Endometrial microvascular endothelial cells (primary cell): Measurements from ENCODE around the gene SLC2A9. TPM values are rescaled to one million over a fixed set of nuclear protein-coding genes. Genes with fewer than 3 reads are reported as not detected.

Experiments
- in situ Hi-C: cut with HindIII; loops from 2 replicates; pipeline ENCODE4 v1.10.0; 2017; ENCODE audit warnings: low sequenced_read_pairs, low pct_unique_long_range_greater_than_20kb; ENCODE audit errors: inconsistent ontology term
- total RNA-seq: library from RNA; depleted of rRNA; stranded (reverse); fragments of >200 nt; gene quantifications from one replicate; pipeline ENCODE4 v1.2.3, GENCODE V29; 2015; ENCODE audit errors: inconsistent ontology term

SLC2A9 gene
- total RNA-seq, 1 donor from 2014 or later: 0.65 TPM

DNA sequence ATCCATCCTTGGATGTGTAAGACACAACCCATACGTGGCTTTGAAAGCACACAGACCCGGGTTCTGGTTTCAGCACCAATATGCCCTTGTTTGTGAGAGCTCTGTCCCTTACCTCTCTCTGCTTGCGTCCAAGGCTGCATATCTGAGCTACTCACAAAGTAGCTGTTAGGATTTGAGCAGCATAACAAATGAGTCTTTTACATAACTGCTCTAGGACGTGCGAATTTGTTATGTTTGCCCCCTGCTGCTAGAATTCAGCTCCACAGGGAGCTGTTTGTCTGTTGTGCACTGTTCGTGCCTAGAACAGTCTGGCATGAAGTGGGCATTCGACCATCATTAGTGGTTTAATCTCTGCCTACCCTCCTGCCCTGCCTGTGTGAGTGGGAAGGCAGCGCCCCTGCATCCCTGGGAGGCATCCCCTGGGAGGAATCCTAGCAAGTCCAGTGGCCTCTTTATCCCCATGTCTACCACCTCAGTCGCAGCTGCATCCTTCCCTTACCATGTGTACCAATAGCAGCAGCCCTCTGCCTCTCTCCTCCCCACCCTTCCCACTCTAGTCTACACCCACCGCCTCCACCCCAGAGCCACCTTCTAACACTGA lies 42.1 kb downstream of the SLC2A9 start:
- in situ Hi-C loops: no loop called here

DNA sequence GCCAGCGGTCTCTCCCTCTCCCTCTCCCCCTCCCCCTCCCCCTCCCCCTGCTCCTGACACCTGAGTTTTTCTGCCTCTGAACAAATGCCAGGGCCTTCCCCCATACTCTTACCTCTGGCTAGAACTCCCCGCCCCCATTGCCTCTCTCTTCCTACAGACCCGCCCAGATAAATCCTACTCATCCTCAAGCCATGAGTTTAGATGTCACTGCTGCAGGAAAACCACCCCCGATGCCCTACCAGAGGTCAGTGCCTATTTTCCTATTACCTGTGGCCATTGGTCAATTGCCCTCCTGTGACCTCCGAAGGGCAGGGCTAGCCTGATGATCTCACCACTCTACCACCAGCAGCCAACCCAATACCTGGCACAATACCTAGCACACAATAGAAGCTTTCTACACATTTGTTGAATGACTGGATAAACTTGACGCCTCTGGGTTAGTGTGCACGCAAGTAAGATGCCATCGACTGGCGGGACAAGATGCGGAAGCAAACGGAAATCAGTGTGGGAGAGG lies 43.7 kb downstream of the SLC2A9 start:
- in situ Hi-C loops: no loop called here

DNA sequence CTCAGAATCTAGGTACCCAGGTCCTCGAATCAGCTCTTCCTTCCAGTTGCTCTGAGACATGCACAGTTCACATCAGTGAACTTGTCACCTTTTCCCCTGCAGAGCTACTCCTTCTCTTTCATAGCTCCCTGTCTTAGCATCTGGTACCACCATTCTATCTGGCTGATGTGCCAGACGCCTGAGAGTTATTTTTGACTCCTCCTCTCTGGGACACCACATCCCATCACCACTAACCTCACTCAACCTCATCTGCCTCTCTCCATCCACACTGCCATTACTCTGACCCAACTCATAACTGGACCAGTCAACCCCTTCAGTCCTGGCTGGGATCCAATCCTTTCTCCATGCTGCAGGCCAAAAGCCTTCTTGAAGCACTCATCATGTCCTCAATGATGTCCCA lies 44.5 kb downstream of the SLC2A9 start:
- in situ Hi-C loops: no loop called here

DNA sequence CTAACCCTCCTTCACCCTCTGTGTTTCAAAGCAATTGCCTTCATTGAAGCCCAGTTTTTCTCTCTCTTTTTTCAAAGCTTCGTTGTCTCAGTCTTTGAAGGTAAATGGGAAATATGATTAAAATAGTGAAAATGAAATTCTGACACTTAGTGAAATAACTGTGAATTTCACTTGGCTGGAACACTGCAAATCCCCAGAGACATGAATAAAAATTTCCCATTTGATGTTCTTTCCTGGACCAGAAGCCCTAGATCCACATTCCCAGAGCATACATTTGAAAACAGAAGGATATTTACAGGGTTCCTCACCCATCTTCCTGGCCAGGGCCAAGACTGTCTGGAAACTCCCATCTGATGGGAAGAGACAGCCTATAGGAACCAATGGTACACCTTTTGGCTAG lies 45.0 kb downstream of the SLC2A9 start:
- in situ Hi-C loops: no loop called here

DNA sequence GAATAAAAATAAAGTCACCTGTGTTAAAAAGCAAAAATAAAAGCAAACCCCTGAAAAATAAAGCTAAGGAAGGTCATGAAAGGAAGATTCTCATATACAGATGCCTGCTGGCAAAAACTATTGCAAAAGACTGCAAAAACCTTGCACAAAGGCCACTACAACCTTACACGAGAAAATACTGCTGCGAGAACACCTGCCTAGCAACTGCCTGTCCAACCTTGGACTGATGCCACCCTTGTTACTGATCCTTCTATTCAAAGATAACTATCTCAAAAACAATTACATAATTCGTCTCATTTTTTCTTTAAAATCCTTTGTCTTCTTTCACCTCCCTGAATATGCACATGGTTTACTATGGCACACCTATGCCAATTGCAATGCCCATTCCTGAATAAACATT lies 49.6 kb downstream of the SLC2A9 start:
- in situ Hi-C loops: no loop called here

DNA sequence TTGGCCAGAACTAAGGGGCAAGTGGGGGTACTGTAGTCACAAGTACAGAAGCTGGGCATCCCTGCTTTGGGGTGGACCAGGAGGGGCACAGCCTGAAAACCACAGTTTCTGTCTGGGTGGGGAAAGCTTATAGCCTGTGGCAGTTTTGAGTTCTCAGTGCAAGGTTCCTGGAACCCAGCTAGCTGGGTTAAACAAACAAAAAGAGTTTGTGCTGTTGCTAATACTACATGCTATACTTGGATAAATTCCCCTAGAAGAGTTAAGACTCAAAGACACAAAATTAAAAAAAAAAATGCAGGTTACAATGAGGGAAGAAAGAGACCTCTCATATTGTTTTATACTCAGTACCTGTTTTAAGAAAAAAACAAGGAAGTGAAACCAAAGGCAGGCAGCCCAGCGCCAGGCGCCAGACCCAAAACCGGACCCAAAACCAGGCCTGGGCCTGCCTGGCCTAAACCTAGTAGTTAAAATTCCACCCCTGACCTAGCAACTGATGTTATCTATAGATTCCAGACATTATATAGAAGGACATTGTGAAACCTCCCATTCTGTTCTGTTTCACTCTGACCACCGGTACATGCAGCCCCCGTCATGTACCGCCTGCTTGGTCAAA lies 50.8 kb downstream of the SLC2A9 start:
- in situ Hi-C loops: no loop called here

DNA sequence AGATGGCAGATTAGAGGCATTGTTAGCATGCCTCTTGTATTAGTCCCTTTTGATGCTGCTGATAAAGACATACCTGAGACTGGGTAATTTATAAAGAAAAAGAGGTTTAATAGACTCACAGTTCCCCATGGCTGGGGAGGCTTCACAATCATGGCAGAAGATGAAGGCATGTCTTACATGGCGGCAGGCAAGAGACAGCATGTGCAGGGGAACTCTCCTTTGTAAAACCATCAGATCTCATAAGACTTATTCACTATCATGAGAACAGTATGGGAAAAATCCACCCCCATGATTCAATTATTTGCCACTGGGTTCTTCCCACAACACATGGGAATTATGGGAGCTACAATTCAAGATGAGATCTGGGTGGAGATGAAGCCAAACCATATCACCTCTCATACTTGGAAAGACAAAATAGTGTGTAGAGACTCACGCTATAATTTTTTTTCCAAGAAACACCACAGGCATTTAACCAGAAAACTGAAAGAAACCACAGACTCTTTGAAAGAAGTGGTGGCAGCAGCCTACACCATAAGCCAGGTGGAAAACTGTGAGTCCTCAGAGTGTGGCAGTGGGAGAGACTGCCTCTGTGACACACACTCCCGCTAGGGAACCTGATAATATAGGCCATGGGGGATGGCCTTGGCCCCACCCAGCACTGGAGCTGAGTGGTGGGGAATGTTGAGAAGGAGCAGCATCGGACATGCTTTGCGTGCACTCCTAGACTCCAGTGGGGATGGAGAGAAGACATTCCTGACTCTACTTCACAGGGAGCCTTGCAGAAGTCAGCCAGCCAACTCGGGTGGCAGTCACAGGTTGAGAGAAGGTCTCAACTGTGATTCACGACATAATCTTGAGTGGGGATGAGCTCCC lies 51.5 kb downstream of the SLC2A9 start:
- in situ Hi-C loops: no loop called here

DNA sequence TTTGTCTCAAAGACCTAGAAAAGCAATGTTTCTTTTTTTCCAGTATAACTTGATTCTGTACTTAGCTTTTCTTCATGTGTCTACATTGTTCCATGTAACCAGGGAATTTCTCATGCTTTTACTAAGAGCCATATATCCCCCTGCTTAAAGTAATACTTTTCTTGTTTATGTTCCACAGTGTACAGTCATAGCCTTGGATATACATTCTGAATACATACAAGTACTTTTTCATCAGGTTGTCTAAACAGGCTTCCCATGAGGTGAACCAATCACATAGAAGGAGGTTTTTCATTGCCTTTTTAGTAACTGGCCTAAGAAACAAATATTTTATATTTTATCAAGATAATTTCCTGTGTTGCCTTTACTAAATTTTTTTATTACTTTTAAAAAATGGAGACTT lies 52.8 kb downstream of the SLC2A9 start:
- in situ Hi-C loops: no loop called here

DNA sequence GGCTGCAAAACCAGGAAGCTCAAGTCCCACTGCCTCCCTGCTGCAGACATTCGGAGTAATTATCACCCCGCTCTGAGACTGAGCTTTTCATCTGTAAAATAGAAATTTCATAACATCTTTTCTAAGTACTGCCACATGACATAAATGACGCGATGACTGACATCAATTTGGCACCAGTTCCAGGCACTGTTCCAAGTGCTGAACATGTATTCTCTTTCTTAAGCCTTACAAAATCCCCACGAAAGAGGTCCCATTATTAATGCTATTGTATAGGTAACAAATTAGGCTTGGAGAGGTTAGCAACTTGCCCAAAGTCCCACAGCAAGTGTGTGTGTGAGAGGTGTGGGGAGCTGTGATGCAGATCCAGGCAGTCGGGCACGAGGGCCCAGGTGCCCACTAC lies 56.4 kb downstream of the SLC2A9 start:
- in situ Hi-C loops: no loop called here

DNA sequence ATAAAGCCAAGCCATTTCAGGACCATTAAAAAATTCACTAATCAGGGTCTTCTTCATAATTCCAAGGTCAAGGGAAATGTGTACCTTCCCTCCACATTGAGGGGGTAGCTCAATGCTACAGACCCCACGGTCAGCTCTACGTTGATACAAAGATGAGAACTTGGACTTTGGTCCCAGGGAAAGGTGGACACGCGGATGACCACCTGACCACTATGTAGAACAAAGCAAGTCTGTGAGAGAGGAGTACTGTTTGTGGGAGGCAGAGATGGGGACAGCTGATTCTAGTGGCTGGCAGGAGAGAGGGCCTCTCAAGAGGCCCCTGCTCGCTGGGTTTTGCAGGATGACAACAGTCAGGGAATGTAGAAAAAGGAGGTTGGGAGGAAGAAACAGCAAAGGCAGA lies 58.0 kb downstream of the SLC2A9 start:
- in situ Hi-C loops: no loop called here

DNA sequence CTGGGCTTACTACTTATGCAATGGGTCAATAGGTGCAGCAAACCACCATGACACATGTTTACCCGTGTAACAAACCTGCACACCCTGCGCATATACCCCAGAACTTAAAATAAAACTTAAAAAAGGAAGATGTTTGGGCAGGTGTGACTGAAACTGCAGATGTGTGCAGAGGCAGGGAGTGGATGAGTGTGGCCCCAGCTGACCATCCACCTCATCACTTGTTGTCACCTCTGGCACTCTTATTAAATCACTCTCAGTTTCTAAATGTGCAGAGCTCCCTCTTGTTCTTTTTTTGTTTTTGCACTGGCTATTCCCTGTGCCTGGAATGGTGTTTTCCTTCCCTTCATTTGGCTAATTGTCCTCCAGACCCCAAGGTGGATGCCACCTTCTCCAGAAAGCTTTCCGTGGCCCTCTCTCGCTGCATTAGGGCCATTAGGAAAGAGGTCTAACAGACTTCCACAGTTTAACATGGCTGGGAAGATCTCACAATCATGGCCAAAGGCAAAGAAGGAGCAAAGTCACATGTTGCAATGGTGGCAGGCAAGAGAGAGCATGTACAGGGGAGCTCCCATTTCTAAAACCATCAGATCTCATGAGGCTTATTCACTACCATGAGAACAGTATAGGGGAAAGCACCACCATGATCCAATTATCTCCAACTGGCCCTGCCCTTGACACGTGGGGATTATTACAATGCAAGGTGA lies 58.5 kb downstream of the SLC2A9 start:
- in situ Hi-C loops: no loop called here

DNA sequence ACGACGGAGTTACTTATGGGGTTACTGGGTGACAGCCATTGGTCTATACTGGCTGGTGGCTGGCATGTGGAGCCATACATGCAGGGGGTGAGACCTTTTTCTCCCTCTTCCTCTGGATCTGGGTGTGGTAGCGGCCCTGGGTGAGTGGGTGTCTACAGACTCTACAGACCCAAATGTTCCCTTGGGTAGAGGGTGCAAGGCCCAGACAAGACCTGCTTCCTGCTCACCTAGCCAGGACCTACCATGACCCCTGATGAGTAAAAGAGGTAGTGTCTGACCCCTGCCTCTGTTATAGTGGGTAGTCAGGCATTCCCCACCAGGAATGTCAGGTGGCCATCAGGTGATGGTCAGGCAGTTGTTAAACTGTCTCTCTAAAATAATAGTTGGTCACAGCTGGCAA lies 66.8 kb downstream of the SLC2A9 start:
- in situ Hi-C loops: no loop called here

DNA sequence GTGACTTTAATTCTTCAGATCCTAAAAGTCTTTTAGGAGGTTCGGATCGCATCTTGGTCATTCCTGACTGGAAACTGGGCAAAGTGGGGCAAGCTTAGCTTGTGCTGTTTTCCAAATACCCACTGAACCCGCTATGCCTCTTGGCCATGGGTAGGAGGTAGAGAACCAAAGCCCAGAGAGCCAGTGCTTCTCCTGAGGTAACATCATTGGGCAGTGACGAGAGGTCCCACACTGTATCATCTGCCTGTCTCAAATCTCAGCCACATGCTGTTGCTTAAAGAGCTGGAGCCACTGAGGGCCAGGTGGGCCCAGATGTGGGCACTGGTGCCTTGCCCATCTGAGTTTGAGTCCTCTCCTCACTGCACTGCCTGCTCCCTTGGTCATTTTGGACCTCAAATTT lies 68.2 kb downstream of the SLC2A9 start:
- in situ Hi-C loops: no loop called here

DNA sequence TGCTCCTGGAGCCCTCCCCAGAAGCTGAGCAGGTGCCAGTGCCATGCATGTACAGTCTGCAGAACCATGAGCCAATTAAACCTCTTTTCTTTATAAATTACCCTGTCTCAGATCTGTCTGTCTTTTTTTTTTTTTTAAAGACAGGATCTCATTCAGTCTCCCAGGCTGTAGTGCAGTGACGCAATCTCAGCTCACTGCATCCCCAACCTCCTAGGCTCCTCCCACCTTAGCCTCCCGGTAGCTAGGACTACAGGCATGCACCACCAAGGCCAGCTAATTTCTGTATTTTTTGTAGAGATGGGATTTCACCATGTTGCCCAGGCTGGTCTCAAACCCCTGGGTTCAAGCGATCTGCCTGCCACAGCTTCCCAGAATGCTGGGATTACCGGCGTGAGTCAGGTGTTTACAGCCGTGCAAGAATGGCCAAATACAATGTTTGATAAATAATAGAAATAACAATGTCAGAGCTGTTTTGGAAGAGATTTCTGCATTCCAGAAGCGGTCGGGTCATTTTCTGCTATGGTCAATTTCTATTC lies 68.8 kb downstream of the SLC2A9 start:
- in situ Hi-C loops: no loop called here

DNA sequence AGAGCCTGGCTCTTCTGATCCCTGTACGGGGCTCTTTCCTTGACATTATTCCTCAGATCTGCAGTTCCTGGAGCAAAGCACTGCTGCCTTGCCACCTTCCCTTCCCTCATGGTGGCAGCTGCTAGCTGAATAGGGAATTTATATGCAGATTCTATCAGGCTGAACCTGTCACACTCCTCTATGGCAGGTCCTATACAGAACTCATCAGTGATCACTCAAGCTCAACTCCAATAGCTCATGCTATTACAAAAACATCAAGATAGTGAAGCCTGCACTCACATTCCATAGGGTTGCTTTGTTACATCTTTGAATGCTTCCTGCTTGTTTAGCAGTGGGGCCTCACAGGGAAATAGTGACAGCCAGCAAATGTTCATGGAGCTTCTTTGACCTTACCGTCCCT lies 71.7 kb downstream of the SLC2A9 start:
- in situ Hi-C loops: no loop called here

DNA sequence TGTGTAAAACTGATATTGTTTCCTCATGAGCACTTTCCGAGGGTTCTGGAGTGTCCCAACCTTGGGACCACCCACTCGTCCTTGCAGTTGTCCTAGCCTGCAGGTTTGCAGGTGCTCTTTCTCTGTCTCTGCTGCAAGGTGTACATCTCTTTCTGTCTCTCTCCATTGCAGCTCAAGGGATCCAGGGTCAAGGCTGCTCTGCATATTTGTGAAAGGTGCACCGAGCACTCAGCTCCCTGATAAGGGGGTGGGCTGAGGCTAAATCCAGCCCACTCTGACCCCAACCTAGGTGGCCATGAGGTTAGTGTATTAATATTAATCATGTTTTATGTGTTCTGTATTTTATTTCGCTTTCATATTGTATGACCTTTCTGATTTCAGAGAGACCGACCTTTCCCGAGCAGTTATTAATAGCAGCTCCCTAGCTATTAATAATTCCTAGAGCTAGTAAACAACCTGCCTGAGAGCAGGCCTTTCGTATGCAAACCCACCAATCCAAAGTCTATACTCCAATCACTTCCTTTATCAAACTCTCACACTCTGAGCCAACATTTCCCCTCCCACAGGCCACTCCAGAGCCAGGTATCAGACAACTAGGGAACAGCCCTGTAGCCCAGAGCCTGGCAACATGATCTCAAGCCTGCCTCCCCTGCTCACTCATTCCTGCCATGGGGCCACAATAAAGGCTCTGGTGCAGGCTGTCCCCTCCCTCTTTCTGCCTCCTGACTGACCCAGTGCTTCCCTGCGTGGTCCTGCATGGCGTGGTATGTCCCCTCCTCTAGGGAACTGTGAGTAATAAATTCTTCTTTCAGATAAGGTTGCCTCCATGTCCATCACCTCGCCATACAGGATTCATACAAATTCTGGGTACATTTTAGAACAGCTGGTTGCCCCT lies 73.9 kb downstream of the SLC2A9 start:
- in situ Hi-C loops: no loop called here

DNA sequence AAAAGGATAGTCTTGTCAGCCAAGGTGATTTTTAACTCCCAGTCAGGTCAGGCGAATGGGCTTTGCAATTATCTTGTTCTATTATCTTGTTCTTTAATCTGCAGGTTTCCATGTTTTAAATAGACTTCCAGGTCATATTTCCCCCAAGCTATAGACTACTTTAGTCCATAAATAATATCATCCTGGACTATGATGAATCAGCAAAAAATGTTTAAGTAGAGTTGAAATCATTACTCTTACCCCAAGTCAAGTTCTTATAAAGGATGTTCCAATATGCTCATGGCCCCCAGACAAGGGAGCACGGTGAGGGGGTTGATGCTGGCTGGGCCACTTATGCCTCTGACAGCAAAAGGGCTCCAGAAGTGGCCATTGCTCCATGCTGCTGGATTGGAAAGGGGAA lies 75.1 kb downstream of the SLC2A9 start:
- in situ Hi-C loops: no loop called here
